HEK293 (cell line): ENCODE results near the gene CLIC3.

ENCODE experiments used
- CTCF ChIA-PET: fragments of 350-600 bp; formaldehyde crosslinking; extraction: SDS; loops from one replicate; lab custom pipeline; 2021; ENCODE audit warnings: antibody characterized with exemption; lab: Yijun Ruan, JAX
- POLR2A ChIA-PET: fragments of 300-600 bp; formaldehyde crosslinking; extraction: SDS; loops from one replicate; lab custom pipeline; 2020; ENCODE audit warnings: antibody characterized with exemption, inconsistent platforms; lab: Yijun Ruan, JAX
- H3K27ac ChIP-seq: fragments of 200-500 bp; sonication (Bioruptor generic); 2 replicates; pipeline ENCODE4 v1.5.1; 2014; ENCODE audit warnings: low read depth, low read length, control low read depth, inconsistent platforms; ENCODE audit errors: extremely low read depth
- H3K36me3 ChIP-seq, 2 experiments: fragments of 200-500 bp in 1 of 2; sonication (Bioruptor generic) in 1 of 2; 1 replicate in 1 of 2; 2 replicates in 1 of 2; pipeline ENCODE4 v1.5.1; 2014 to 2017; ENCODE audit warnings: inconsistent platforms in 2 of 2, low read length in 2 of 2; ENCODE audit not compliant: control insufficient read depth in 2 of 2, insufficient read depth in 1 of 2
- H3K4me1 ChIP-seq: fragments of 200-500 bp; sonication (Bioruptor generic); 2 replicates; pipeline ENCODE4 v1.5.1; 2014; ENCODE audit warnings: mild to moderate bottlenecking, low read length, inconsistent platforms; ENCODE audit not compliant: control insufficient read depth, insufficient read depth
- H3K4me3 ChIP-seq: 2 replicates; pipeline ENCODE4 v1.5.1; 2011; ENCODE audit warnings: low read depth, mild to moderate bottlenecking, control low read depth, low read length, moderate library complexity
- H3K9me3 ChIP-seq: fragments of 200-500 bp; sonication (Bioruptor generic); 2 replicates; pipeline ENCODE4 v1.5.1; 2014; ENCODE audit warnings: low read depth, low read length, inconsistent platforms; ENCODE audit not compliant: control insufficient read depth, insufficient read depth
- BCL11A ChIP-seq: fragments of 450-650 bp; formaldehyde crosslinking; IDR thresholded peaks from 2 replicates; pipeline ENCODE4 v1.5.1; 2016; ENCODE audit warnings: low read depth, missing biosample characterization, missing genetic modification characterization
- BCL11B ChIP-seq: fragments of 450-650 bp; formaldehyde crosslinking; IDR thresholded peaks from 2 replicates; pipeline ENCODE4 v1.5.1; 2016; ENCODE audit warnings: low read depth, missing biosample characterization, missing genetic modification characterization
- GLIS2 ChIP-seq: fragments of 450-650 bp; formaldehyde crosslinking; IDR thresholded peaks from 2 replicates; pipeline ENCODE4 v1.5.1; 2016; ENCODE audit warnings: missing biosample characterization, missing genetic modification characterization
- HOXC10 ChIP-seq: sonication (generic); formaldehyde crosslinking; IDR thresholded peaks from 2 replicates; pipeline ENCODE4 v1.8.1; 2023; ENCODE audit warnings: mild to moderate bottlenecking, missing genetic modification reagents
- KLF1 ChIP-seq: fragments of 450-650 bp; formaldehyde crosslinking; IDR thresholded peaks from 2 replicates; pipeline ENCODE4 v1.5.1; 2016; ENCODE audit warnings: missing biosample characterization, missing genetic modification characterization
- KLF16 ChIP-seq: fragments of 450-650 bp; formaldehyde crosslinking; IDR thresholded peaks from 2 replicates; pipeline ENCODE4 v1.5.1; 2017; ENCODE audit warnings: missing biosample characterization, missing genetic modification characterization
- PRDM1 ChIP-seq: fragments of 450-650 bp; formaldehyde crosslinking; IDR thresholded peaks from 2 replicates; pipeline ENCODE4; 2016; ENCODE audit warnings: missing biosample characterization, missing genetic modification characterization
- ZBTB8A ChIP-seq: fragments of 450-650 bp; formaldehyde crosslinking; IDR thresholded peaks from 2 replicates; pipeline ENCODE4 v1.5.1; 2016; ENCODE audit warnings: missing biosample characterization, missing genetic modification characterization
- ZFP37 ChIP-seq: fragments of 450-650 bp; formaldehyde crosslinking; IDR thresholded peaks from 2 replicates; pipeline ENCODE4 v1.5.1; 2016; ENCODE audit warnings: missing biosample characterization, missing genetic modification characterization
- ZIC2 ChIP-seq: fragments of 450-650 bp; formaldehyde crosslinking; IDR thresholded peaks from 2 replicates; pipeline ENCODE4 v1.5.1; 2016; ENCODE audit warnings: missing biosample characterization, missing genetic modification characterization
- ZNF10 ChIP-seq: fragments of 450-650 bp; formaldehyde crosslinking; IDR thresholded peaks from 2 replicates; pipeline ENCODE4 v1.5.1; 2017; ENCODE audit warnings: missing biosample characterization, missing genetic modification characterization
- ZNF112 ChIP-seq: fragments of 450-650 bp; formaldehyde crosslinking; IDR thresholded peaks from 2 replicates; pipeline ENCODE4 v1.5.0; 2017; ENCODE audit warnings: missing biosample characterization, missing genetic modification characterization
- ZNF114 ChIP-seq: fragments of 450-650 bp; formaldehyde crosslinking; IDR thresholded peaks from 2 replicates; pipeline ENCODE4 v1.5.0; 2017; ENCODE audit warnings: missing biosample characterization, missing genetic modification characterization
- ZNF146 ChIP-seq: fragments of 450-650 bp; formaldehyde crosslinking; IDR thresholded peaks from 2 replicates; pipeline ENCODE4 v1.5.1; 2016; ENCODE audit warnings: missing biosample characterization, missing genetic modification characterization
- ZNF19 ChIP-seq: fragments of 450-650 bp; formaldehyde crosslinking; IDR thresholded peaks from 2 replicates; pipeline ENCODE4; 2016; ENCODE audit warnings: missing biosample characterization, missing genetic modification characterization, low read depth
- ZNF2 ChIP-seq: fragments of 450-650 bp; formaldehyde crosslinking; IDR thresholded peaks from 2 replicates; pipeline ENCODE4 v1.5.1; 2016; ENCODE audit warnings: missing biosample characterization, missing genetic modification characterization
- ZNF239 ChIP-seq: fragments of 450-650 bp; formaldehyde crosslinking; IDR thresholded peaks from 2 replicates; pipeline ENCODE4 v1.5.1; 2016; ENCODE audit warnings: missing biosample characterization, missing genetic modification characterization
- ZNF292 ChIP-seq: fragments of 450-650 bp; formaldehyde crosslinking; IDR thresholded peaks from 2 replicates; pipeline ENCODE4 v1.5.1; 2016; ENCODE audit warnings: low read depth, missing biosample characterization, missing genetic modification characterization, borderline replicate concordance
- ZNF555 ChIP-seq: fragments of 450-650 bp; formaldehyde crosslinking; conservative IDR thresholded peaks from 2 replicates; pipeline ENCODE4 v1.5.1; 2017; ENCODE audit warnings: missing biosample characterization, mild to moderate bottlenecking, missing genetic modification characterization, inconsistent platforms
- ZNF600 ChIP-seq: fragments of 450-650 bp; formaldehyde crosslinking; IDR thresholded peaks from 2 replicates; pipeline ENCODE4 v1.5.1; 2016; ENCODE audit warnings: missing biosample characterization, missing genetic modification characterization
- ZNF610 ChIP-seq: fragments of 450-650 bp; formaldehyde crosslinking; IDR thresholded peaks from 2 replicates; pipeline ENCODE4 v1.5.1; 2016; ENCODE audit warnings: missing biosample characterization, missing genetic modification characterization, borderline replicate concordance
- ZNF621 ChIP-seq: fragments of 450-650 bp; formaldehyde crosslinking; IDR thresholded peaks from 2 replicates; pipeline ENCODE4 v1.5.1; 2017; ENCODE audit warnings: missing biosample characterization, missing genetic modification characterization
- ZNF626 ChIP-seq: fragments of 450-650 bp; sonication (Bioruptor Pico); formaldehyde crosslinking; IDR thresholded peaks from 2 replicates; pipeline ENCODE4 v1.5.1; 2018; ENCODE audit warnings: missing biosample characterization, missing genetic modification characterization, inconsistent platforms
- ZNF658 ChIP-seq: fragments of 450-650 bp; formaldehyde crosslinking; IDR thresholded peaks from 2 replicates; pipeline ENCODE4; 2016; ENCODE audit warnings: missing biosample characterization, missing genetic modification characterization
- ZNF76 ChIP-seq: fragments of 450-650 bp; formaldehyde crosslinking; IDR thresholded peaks from 2 replicates; pipeline ENCODE4; 2016; ENCODE audit warnings: low read depth, missing biosample characterization, missing genetic modification characterization, borderline replicate concordance
- ZSCAN30 ChIP-seq: fragments of 450-650 bp; IDR thresholded peaks from 2 replicates; pipeline ENCODE4 v1.5.1; 2018; ENCODE audit warnings: missing biosample characterization, mild to moderate bottlenecking, missing genetic modification characterization, moderate library complexity
- TF ChIP-seq, protein P1 (sequence below): fragments of 450-650 bp; formaldehyde crosslinking; IDR thresholded peaks from 2 replicates; pipeline ENCODE4 v1.5.1; 2017; ENCODE audit warnings: missing biosample characterization, missing genetic modification characterization
- TF ChIP-seq, protein P2 (sequence below): fragments of 450-650 bp; formaldehyde crosslinking; IDR thresholded peaks from 2 replicates; pipeline ENCODE4 v1.5.1; 2016; ENCODE audit warnings: missing biosample characterization, missing genetic modification characterization

CLIC3 gene

DNA sequence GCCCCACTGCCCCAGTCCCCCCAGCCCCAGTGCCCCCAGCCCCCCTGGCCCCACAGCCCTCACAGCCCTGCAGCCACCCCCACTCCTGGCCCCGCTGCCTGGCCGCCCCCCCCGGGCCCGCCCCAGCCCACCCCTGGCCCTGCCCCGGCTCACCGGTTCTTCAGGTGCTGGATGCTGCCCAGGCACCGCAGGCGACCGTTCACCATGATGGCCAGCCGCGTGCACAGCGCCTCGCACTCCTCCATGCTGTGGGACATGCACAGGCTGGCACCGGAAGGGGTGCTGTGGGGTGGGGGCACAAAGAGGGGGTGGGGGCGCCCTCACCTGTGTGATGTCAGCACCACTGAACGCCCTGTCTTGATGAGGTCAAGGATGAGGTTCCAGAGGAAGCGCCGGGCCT is 12.8 kb upstream of the CLIC3 start:
- Histone ChIP-seq H3K4me1 (peaks cover 3% of the 10 kb centered on the region; the same call in 1 of the 2 replicates), H3K27ac (no peak overlapping the region), H3K36me3 (peaks cover 0 to 20% of the 10 kb centered on the region in 2 experiments; a peak in 1 of 3 replicates), H3K9me3 (no peaks in the 10 kb centered on the region), H3K4me3 (no peak overlapping the region)
- POLR2A ChIA-PET: interaction anchor here (0.6 kb wide), 1 partner anchor 13 kb away, joined by 3 read pairs; the partner anchor contains the start of gene CLIC3
- CTCF ChIA-PET: interaction anchor here (0.7 kb wide), 1 partner anchor 20 kb away, joined by 3 read pairs; no protein-coding TSS in a partner anchor
- TF ChIP-seq, protein P1, sequence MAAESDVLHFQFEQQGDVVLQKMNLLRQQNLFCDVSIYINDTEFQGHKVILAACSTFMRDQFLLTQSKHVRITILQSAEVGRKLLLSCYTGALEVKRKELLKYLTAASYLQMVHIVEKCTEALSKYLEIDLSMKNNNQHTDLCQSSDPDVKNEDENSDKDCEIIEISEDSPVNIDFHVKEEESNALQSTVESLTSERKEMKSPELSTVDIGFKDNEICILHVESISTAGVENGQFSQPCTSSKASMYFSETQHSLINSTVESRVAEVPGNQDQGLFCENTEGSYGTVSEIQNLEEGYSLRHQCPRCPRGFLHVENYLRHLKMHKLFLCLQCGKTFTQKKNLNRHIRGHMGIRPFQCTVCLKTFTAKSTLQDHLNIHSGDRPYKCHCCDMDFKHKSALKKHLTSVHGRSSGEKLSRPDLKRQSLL: no peak
- TF ChIP-seq ZNF2 (tag by site-specific recombination) (no peak), ZSCAN30 (tag by site-specific recombination) (no peak), ZNF114 (tag by site-specific recombination) (no peak), ZNF19 (tag by site-specific recombination) (no peak), ZNF10 (tag by site-specific recombination) (no peak), ZNF146 (tag by site-specific recombination) (no peak), GLIS2 (tag by site-specific recombination) (no peak), ZNF292 (tag by site-specific recombination) (no peak), ZNF658 (tag by site-specific recombination) (no peak), BCL11B (tag by site-specific recombination) (no peak), ZNF621 (no peak), ZNF610 (no peak), ZIC2 (no peak), KLF16 (tag by site-specific recombination) (no peak), ZFP37 (no peak), ZBTB8A (tag by site-specific recombination) (no peak), KLF1 (tag by site-specific recombination) (no peak), ZNF626 (tag by site-specific recombination) (no peak)
- TF ChIP-seq, protein P2, sequence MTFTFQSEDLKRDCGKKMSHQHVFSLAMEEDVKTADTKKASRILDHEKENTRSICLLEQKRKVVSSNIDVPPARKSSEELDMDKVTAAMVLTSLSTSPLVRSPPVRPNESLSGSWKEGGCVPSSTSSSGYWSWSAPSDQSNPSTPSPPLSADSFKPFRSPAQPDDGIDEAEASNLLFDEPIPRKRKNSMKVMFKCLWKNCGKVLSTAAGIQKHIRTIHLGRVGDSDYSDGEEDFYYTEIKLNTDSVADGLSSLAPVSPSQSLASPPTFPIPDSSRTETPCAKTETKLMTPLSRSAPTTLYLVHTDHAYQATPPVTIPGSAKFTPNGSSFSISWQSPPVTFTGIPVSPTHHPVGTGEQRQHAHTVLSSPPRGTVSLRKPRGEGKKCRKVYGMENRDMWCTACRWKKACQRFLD (tag by site-specific recombination): no peak

DNA sequence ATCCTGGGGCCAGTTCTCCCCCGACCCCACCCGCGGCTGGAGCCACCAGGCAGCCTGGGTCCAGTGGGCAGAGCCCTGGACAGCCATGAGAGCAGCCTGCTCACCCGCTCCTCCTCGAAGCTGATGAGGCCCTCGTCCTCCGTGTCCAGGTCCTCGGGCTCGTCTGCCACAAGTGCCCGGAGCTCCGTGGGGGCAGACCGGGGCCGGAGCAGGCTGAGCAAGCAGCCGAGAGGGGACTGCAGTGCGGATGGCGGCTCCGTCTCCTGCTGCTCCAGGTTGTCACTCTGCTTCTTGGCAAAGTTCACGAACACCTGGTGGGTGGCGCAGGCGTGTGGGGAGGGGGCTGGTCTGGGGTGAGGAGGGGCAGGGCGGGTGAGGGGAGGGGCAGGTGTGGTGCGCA is 11.9 kb upstream of the CLIC3 start:
- POLR2A ChIA-PET: no interaction called here
- TF ChIP-seq ZNF600 (tag by site-specific recombination) (peak; percentile 77), ZNF112 (tag by site-specific recombination) (no peak), ZNF76 (tag by site-specific recombination) (no peak), ZNF239 (tag by site-specific recombination) (no peak), HOXC10 (CRISPR knock-in tag) (no peak), ZNF555 (tag by site-specific recombination) (no peak), BCL11A (tag by site-specific recombination) (peak; percentile 17; the same call in 1 of the 2 replicates), PRDM1 (tag by site-specific recombination) (no peak)
- TF ChIP-seq, protein P1: peak; percentile 66; the same call in 1 of the 2 replicates
- Histone ChIP-seq H3K4me1 (peaks cover 3% of the 10 kb centered on the region; the same call in 1 of the 2 replicates), H3K36me3 (peaks cover 0 to 17% of the 10 kb centered on the region in 2 experiments; a peak in 1 of 3 replicates), H3K9me3 (no peaks in the 10 kb centered on the region), H3K4me3 (no peak overlapping the region), H3K27ac (no peak overlapping the region)
- CTCF ChIA-PET: interaction anchor here (2.1 kb wide), 1 partner anchor 21 kb away, joined by 10 read pairs; no protein-coding TSS in a partner anchor
